HepG2 (cell line): Measurements from ENCODE around the gene SHF.

Source experiments
- ATF5 ChIP-seq: sonication (generic); formaldehyde crosslinking; IDR thresholded peaks from 2 replicates; pipeline ENCODE4 v1.4.0; 2020; ENCODE audit warnings: mild to moderate bottlenecking, low read depth, missing genetic modification reagents
- CTCF ChIP-seq: sonication (generic); formaldehyde crosslinking; IDR thresholded peaks from 2 replicates; pipeline ENCODE4 v1.5.0; 2020; ENCODE audit warnings: mild to moderate bottlenecking, missing genetic modification reagents, moderate library complexity
- EZH2 ChIP-seq: conservative IDR thresholded peaks from 2 replicates; pipeline ENCODE4 v1.6.1; 2012; ENCODE audit warnings: mild to moderate bottlenecking, low read depth, low read length, moderate library complexity
- FIP1L1 ChIP-seq: fragments of 200-400 bp; formaldehyde crosslinking; IDR thresholded peaks from 2 replicates; pipeline ENCODE4 v1.6.1; 2018; ENCODE audit warnings: low read depth, mild to moderate bottlenecking, low read length, moderate library complexity, borderline replicate concordance; ENCODE audit not compliant: insufficient read depth
- JUNB ChIP-seq: sonication (generic); formaldehyde crosslinking; IDR thresholded peaks from 2 replicates; pipeline ENCODE4 v1.8.0; 2022; ENCODE audit warnings: missing genetic modification reagents, mild to moderate bottlenecking, borderline replicate concordance
- KLF6 ChIP-seq: IDR thresholded peaks from 2 replicates; pipeline ENCODE4 v1.8.0; 2016; ENCODE audit warnings: missing biosample characterization, missing genetic modification reagents
- MYC ChIP-seq: sonication (generic); formaldehyde crosslinking; IDR thresholded peaks from 2 replicates; pipeline ENCODE4 v1.9.0; 2021; ENCODE audit warnings: missing genetic modification reagents, borderline replicate concordance
- ZKSCAN1 ChIP-seq: fragments of 150-350 bp; IDR thresholded peaks from 2 replicates; pipeline ENCODE4 v1.6.1; 2014; ENCODE audit warnings: low read length
- TF ChIP-seq, protein P1 (sequence below): sonication (generic); formaldehyde crosslinking; conservative IDR thresholded peaks from 2 replicates; pipeline ENCODE4 v1.4.0; 2020; ENCODE audit warnings: missing genetic modification reagents
- TF ChIP-seq, protein P2 (sequence below), 2 experiments: fragments of 450-650 bp in 1 of 2; sonication (generic) in 1 of 2; formaldehyde crosslinking; IDR thresholded peaks; 2 replicates each; pipeline versions ENCODE4 v1.5.0 to v1.8.0; 2020 to 2022; ENCODE audit warnings: mild to moderate bottlenecking in 1 of 2, missing genetic modification reagents in 1 of 2
- TF ChIP-seq, protein P3 (sequence below), 2 experiments: sonication (generic) in 1 of 2; formaldehyde crosslinking in 1 of 2; IDR thresholded peaks; 2 replicates each; pipeline versions ENCODE4 v1.5.1 to v1.6.1; 2011 to 2020; ENCODE audit warnings: borderline replicate concordance in 1 of 2, low read depth in 1 of 2, low read length in 1 of 2, mild to moderate bottlenecking in 1 of 2, missing genetic modification reagents in 1 of 2, moderate library complexity in 1 of 2

DNA sequence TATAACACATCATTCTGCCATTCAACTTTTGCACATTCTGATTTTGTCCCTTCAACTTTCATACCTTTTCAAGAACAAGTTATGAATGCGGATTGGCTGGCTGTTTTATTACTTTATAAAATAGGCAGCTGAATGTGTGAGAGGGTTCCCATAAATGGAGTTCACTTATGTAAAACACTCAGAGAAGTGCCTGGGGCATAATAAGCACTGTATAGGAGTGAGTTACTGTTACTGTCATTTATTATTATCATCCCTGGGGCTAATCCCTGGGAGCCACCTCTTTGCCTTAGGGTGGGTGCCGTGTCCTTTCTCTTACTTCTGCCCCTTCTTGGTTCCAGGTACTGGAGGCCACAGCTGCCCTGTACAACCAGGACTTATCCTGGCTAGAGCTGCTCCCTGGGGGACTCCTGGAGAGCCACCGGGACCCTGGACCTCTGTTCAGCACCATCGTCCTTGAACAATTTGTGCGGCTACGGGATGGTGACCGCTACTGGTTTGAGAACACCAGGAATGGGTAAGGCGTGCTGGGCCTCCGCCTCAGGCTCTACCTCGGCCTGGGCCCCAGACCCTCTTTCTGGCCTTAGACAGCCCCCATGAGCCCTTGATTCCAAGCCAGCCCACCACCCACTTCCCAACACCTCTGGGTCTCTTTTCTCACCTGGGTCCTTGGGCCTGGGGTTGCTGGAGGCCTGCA, 47.1 kb downstream of the SHF start:
- TF ChIP-seq, protein P1, sequence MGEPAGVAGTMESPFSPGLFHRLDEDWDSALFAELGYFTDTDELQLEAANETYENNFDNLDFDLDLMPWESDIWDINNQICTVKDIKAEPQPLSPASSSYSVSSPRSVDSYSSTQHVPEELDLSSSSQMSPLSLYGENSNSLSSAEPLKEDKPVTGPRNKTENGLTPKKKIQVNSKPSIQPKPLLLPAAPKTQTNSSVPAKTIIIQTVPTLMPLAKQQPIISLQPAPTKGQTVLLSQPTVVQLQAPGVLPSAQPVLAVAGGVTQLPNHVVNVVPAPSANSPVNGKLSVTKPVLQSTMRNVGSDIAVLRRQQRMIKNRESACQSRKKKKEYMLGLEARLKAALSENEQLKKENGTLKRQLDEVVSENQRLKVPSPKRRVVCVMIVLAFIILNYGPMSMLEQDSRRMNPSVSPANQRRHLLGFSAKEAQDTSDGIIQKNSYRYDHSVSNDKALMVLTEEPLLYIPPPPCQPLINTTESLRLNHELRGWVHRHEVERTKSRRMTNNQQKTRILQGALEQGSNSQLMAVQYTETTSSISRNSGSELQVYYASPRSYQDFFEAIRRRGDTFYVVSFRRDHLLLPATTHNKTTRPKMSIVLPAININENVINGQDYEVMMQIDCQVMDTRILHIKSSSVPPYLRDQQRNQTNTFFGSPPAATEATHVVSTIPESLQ (CRISPR knock-in tag): no peak
- TF ChIP-seq MYC (CRISPR knock-in tag): no peak
- TF ChIP-seq FIP1L1: no peak
- TF ChIP-seq, protein P2, sequence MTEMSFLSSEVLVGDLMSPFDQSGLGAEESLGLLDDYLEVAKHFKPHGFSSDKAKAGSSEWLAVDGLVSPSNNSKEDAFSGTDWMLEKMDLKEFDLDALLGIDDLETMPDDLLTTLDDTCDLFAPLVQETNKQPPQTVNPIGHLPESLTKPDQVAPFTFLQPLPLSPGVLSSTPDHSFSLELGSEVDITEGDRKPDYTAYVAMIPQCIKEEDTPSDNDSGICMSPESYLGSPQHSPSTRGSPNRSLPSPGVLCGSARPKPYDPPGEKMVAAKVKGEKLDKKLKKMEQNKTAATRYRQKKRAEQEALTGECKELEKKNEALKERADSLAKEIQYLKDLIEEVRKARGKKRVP (CRISPR knock-in tag; IDR thresholded peaks at IDR 0.05): no peak
- TF ChIP-seq KLF6: no peak
- TF ChIP-seq ZKSCAN1: no peak
- no peak for TF ChIP-seq ATF5 (CRISPR knock-in tag)
- TF ChIP-seq EZH2: no peak
- TF ChIP-seq, protein P3, sequence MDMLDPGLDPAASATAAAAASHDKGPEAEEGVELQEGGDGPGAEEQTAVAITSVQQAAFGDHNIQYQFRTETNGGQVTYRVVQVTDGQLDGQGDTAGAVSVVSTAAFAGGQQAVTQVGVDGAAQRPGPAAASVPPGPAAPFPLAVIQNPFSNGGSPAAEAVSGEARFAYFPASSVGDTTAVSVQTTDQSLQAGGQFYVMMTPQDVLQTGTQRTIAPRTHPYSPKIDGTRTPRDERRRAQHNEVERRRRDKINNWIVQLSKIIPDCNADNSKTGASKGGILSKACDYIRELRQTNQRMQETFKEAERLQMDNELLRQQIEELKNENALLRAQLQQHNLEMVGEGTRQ (IDR thresholded peaks at IDR 0.05; ENCODE audit: low read depth, low read length): no peak
- TF ChIP-seq, protein P3 (CRISPR knock-in tag; IDR thresholded peaks at IDR 0.05; ENCODE audit: borderline replicate concordance): no peak
- no peak for TF ChIP-seq CTCF (CRISPR knock-in tag)
- TF ChIP-seq JUNB (CRISPR knock-in tag): no peak
